Measurements from ENCODE around the gene HOXB5.

The HOXB5 gene

GRCh38 chr17:48571024-48571818 lies 22.4 kb downstream of the HOXB5 start:
- no peak for DNase-seq (ENCODE audit: insufficient read length, low spot score)
- TF ChIP-seq, protein P1, sequence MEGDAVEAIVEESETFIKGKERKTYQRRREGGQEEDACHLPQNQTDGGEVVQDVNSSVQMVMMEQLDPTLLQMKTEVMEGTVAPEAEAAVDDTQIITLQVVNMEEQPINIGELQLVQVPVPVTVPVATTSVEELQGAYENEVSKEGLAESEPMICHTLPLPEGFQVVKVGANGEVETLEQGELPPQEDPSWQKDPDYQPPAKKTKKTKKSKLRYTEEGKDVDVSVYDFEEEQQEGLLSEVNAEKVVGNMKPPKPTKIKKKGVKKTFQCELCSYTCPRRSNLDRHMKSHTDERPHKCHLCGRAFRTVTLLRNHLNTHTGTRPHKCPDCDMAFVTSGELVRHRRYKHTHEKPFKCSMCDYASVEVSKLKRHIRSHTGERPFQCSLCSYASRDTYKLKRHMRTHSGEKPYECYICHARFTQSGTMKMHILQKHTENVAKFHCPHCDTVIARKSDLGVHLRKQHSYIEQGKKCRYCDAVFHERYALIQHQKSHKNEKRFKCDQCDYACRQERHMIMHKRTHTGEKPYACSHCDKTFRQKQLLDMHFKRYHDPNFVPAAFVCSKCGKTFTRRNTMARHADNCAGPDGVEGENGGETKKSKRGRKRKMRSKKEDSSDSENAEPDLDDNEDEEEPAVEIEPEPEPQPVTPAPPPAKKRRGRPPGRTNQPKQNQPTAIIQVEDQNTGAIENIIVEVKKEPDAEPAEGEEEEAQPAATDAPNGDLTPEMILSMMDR (IDR thresholded peaks at IDR 0.05; ENCODE audit: insufficient read depth, missing control alignments) = no peak
- no peak for FAIRE-seq

DNA sequence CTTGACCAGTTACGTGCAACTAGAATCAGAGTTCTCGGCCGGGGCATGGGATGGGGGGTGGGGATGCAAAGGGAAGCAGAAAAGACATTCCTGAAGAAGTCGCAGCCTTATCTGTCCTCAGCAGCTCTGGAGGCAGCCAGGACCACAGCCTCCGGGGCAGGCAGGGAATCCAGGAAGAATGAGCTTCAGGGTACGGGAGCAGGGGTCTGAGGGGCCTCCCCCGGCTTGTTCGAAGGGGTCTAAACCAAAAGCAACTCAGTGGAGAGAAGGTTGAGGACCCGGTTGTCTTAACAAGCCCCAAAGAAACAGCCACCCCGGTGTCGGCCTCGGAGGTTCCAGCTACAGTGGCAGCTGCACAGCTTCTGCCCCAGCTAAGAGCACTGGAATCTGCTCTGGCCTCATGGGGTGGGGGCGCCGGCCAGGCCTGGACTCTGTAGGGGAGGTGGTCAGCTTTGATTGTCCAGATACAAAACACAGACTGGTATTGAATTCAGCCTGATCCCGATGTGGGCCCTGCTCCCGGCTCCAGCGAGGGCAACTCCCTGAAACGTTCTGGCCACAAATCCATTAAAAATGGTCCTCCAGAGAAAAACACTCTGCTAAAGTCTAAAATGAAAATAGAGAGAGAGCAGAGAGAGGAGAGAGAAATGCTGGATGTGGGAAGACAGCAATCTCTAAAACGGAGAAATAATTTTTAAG lies 23.1 kb downstream of the HOXB5 start:
- FAIRE-seq (no peak), DNase-seq (ENCODE audit: insufficient read length, low spot score) (no peak)
- TF ChIP-seq, protein P1 (IDR thresholded peaks at IDR 0.05; ENCODE audit: insufficient read depth, missing control alignments) = no peak

- TF ChIP-seq, protein P1 (IDR thresholded peaks at IDR 0.05; ENCODE audit: insufficient read depth, missing control alignments) = no peak
- DNase-seq (ENCODE audit: insufficient read length, low spot score) = no peak
- FAIRE-seq = no peak
These were observed 23.8 kb downstream of the HOXB5 start for GRCh38 chr17:48569674-48570324.

DNA sequence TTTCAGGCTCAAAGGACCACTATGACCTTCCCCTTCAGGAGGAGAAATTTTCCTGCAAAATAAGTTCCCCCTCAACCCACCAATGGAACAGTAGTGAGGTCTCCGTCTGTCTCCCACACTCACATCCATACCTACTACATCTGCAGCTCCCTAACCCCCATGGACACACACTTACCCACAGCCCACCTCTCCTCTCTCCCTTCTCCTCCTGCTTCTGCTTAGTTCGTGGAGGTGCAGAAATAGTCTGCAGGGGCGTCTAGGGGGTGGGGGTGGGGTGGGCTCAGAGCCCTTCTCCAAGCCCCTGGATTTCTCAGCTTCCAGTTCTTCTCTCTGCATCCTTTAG lies 24.4 kb downstream of the HOXB5 start:
- DNase-seq (ENCODE audit: insufficient read length, low spot score) (no peak), FAIRE-seq (no peak)
- TF ChIP-seq, protein P1 (IDR thresholded peaks at IDR 0.05; ENCODE audit: insufficient read depth, missing control alignments) = no peak

GRCh38 chr17:48568499-48569239 lies 24.9 kb downstream of the HOXB5 start:
- no peak for FAIRE-seq
- TF ChIP-seq, protein P1 (IDR thresholded peaks at IDR 0.05; ENCODE audit: insufficient read depth, missing control alignments) = no peak
- DNase-seq (ENCODE audit: insufficient read length, low spot score) = no peak

DNA sequence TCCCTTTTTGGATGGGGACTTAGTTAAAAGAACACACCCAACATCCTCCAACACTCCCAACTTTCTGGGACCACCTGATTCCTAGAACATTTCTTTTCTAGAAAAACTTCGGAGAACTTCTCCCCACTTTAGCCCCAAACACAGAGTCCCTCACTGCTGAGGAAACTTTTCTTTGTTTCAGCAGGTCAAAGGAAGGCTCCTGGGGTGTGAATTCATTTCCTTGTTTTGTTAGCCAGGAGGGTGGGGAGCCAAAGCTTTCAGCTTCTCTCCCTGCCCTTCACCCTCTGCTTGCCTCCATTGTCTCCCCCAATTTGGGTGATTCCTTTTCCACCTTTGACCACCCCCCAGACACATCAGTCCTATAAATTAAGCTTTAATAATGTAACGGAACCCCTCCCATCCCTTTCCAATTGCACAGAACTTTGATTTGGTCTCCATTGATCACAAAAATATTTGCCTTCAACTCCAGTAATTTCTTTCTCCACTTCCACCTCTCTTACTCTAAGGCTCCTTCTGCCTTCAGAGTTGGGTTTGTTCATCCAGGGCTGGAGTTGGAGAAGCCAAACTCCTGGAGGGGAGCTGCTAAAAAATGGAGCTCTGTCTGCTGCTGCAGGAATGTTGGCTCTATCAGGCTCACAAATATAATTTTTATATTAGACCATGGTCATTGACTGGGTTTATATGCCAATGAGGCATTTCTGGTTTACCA lies 25.8 kb downstream of the HOXB5 start:
- FAIRE-seq = no peak
- TF ChIP-seq, protein P1 (IDR thresholded peaks at IDR 0.05; ENCODE audit: insufficient read depth, missing control alignments) = no peak

More for the DNA sequence above, 25.8 kb downstream of the HOXB5 start:
- DNase-seq (ENCODE audit: insufficient read length, low spot score) = no peak
